NCI-H1694 (cell line): ENCODE data around the gene PCBD2.
"Not testable (repeated sequence)": the region's sequence is repeated elsewhere in the genome, so short reads cannot be mapped to it uniquely, and the experiment has no call there.

ENCODE experiments used
- DNase-seq: peaks from one replicate; lab custom pipeline; 2025; lab: John Stamatoyannopoulos, UW

The PCBD2 gene

DNA sequence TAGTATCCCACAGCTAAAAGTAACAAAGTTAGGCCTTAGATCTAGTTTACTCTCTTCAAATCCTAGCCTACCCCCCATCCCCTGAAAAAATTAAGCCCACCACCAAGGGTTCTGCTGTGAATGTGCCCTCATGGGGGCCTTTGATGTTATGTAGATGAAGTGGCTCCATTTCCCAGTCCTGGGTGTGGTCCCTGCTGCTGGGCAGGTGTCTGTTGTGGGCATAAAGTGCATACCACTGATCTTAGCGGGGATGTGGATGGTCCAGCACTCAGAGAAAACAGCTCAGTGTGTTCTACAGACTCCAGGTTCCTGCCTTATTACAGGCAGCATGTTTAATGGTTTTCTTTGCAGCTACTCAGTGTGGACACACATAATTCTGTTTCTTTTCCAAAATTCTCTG lies 1.9 kb downstream of the PCBD2 start:
- no peak for DNase-seq

DNA sequence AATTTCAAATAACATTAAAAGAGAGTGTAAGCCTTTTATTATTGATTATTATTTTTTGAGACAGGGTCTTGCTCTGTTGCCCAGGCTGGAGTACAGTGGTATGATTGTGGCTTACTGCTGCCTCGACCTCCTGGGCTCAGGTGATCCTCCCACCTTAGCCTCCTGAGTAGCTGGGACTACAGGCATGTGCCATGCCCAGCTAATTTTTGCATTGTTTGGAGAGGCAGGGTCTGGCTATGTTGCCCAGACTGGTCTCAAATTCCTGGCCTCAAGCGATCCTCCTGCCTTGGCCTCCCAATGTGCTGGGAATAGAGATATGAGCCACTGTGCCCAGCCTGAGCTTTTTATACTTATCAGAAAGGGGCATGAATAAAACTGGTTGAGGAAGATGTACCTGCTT lies 5.8 kb downstream of the PCBD2 start:
- not testable (repeated sequence) for DNase-seq

DNA sequence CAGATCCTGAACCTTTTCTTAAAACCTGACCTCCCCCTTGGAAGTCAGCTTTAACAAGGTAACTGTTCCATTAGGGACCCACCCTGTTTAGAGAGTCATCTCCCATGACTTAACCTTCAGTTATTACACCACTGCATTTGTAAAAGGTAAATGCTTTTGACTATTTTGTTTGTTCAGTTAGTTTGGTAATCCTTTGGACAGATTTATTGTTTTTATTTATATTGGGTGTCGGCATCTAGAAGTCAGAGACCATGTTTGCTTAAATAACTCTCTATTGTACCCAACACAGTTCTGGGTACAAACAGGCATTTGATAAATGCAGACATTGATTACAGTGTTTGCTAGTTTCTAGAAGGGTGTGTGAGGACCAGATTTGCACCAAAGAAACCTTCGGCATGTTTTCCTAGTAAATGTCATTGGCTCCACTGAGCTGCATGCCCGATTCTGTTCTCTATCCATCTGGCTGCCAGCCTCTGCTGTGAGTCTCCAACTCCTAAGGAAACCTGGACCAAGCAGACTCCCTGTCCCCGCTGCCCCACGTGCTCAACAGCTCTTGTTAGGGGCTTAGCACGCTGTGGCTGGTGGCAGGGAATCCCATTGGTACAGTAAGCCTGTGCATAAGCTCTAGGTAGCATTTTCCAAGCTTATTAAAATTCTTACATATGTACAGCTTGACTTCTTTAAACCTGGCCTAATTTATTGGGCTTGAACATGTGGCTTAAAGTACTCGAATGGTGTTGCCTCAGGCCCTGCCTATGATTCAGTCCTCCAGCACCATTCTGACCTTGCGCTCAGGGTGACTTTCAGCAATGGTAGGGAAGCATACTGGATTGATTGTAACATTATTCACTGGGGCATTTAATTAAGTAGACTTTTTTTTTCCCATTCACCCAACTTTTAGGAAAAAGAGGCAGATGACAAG lies 6.6 kb downstream of the PCBD2 start:
- DNase-seq = no peak

DNA sequence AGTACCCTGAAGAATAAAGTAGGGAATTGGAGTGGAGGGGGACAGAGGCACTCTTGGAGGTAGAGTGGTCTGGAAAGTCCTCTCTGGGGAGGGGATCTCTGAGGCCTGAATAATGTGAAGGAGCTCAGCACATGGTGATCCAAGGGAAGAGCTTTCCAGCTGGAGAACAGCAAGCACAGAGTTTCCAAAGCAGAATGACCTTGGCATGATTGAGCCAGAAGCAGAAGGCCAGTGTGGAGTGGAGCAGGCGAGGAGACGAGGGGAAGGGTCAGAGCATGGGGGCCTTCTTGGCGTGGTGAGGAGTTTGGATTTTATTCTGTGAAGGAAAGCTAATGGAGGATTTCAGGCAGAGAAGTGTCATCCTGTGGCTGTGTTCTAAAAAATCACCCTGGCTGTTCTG lies 8.3 kb downstream of the PCBD2 start:
- no peak for DNase-seq

DNA sequence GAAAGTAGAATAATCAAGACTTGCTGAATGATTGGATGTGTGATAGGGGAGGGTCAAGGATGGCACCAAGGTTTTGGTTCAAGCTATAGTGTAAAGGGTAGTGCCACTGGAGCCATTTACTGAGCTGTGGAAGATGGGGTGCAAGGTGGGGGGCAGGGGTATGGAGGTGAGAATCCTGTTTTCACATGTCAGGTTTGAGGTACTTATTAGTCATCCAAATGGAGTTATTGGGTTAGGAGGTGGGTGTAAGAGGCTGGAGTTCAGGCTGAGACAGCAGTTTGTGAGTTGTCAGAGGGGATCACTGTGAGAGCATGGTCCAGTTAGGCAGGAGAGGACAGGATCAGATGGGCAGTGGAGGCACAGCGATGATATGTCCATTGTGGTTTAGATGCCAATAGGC lies 8.9 kb downstream of the PCBD2 start:
- DNase-seq = no peak

DNA sequence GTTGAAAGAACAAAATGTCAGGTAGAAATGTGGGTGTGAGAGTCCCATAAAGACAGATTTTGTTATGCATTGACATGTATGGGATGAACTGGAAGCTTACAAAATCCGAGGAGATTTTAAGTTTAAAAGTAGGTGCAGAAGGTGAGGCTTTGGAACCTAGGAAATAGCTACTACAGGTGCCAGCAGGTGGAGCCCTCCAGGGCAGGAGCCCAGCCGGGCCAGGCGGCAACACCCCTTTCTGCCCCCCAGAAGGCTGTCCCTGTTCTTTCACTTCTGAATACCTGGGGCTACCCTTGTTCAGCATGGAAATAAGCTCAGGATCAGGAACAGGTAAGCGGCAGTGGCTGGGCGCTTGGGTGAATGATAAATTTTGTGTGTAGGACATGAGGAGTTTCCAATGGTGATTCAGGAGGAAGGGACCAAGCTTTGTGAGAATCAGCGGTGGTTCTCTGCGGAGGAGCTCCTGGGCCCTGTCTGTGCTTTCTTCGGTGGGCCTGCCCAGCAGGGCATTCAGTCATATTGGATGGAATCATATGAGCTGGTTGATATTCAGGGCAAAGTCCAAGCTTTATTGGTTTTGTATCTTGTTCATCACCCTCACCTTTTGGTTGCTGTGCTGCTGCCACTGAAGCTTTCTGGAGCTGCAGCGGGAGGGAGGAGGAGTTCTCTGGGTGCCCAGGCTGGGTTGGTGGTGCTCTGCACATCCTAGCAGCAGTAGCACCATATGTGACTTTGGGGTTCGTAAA lies 12.3 kb downstream of the PCBD2 start:
- no peak for DNase-seq

DNA sequence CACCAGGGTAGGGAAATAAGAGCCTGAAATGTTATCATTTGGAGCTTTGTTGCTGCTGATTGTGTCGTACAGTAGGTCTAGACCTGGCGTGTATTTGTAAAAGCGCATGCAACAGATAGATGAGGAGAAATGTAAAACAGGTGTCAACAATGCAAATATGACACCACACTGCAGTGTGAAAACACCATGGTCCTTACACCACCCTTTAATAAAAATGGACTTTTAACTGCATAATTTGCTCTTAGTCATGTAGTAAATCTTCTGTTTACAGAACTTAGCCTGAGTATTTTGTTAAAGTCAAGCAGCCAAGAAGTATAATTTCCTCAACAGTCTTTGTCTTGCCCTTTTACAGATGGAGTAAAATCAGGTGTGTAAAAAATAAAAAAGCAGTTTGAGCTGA lies 13.9 kb downstream of the PCBD2 start:
- no peak for DNase-seq

DNA sequence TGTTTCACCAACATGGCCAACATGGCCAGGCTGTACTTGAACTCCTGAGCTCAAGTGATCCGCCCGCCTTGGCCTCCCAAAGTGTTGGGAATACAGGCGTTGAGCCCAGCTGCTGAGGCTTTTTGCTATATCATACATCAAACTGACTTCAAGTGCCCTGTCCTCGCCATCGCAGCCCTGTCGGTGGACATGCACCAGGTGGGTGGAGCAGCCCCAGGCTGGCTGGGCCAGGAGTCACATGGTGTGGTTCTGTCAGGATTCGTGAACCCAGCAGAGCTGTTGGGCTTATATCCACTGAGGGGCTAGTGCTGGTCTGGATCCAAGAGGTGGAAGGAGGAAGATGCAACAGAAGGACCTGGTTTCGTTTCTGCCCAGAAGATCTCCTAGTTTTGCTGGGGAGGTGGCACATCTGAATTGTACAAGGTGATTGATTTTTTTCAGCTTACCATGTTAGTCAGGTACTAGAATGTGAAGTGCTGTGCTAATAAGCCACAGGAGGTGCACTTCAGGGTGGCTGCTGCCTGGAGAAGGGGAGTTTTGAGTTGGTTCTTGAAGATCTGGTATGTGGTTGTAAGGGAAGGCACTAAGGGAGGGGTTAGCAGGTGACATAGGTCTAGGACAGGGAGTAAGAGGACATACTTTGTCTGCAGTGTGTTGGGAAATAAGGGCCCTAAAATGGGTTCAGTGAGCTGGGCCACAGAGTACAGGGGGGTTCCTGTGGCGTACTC lies 16.1 kb downstream of the PCBD2 start:
- DNase-seq = no peak

DNA sequence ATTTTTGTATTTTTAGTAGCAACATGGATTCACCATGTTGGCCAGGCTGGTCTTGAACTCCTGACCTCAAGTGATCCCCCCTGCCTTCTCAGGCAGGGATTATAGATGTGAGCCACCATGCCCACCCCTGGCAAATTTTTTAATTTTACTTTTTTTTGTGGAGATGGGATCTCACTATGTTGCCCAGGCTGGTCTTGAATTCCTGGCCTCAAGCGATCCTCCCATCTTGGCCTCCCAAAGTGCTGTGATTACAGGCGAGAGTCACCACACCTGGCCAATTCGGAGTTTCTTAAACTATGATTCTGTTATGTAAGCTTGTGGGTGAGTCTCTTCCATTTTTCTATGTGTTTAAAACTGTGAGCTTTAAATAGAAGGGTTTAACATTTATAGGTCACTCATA lies 27.6 kb downstream of the PCBD2 start:
- DNase-seq = no peak

DNA sequence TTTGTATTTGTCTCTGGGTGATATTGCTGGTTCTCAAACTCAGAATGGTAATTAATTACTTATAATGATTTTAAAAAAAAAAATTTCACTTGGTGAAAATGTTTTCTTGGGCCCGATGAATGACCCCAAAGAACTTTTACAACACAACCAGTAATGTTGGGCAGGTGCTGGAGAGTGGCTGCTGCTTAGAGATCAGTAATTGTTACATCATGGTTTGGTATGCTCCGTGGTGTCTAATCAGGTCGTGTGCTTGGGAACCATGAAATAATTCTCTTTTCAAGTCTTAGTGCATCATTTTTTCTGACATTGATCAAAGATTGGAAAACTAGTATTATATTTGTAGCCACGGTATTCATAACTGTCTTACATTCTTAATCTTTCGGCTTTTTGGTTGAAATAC lies 29.3 kb downstream of the PCBD2 start:
- no peak for DNase-seq

DNA sequence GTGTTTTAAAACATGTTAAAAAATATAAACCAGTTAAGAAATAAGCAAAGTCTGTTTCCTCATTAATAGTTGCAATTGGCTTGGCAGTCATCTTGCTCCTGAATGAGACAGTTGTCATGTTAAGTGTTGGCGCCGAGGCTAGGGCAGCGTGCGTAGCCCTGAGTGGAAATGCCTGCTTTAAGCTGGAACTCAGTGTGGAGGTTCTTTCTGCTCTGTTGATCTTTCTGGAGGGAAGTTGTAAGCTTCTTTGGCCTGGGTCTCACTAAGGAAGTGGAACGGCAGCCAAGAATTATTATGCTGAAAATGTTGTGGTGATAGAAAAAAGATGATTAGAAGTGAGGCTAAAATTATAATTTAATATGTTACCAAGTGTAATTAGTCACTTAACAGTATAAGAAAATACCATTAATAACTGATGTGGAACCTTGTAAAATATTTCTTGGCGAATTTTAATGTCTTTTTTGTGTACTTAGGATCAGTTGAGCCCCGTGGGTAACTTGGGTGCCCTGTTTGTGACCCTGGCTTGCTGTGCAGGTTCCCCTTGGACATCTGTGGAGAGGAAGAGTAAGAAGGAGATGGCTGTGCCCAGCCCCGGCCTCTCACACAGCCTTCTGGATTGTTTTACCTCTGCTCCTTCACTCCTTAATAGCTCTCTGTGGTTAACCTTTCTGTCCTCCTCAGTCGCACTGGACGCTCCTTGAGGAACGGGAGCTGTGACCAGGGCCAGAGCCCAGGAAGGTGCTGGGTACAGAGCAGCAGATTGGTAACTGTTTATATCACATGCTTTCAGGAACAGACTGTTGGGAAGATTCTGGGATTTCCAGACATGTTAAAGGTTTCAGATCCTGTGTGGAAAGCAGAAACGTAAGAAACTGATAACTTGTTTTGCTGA lies 31.0 kb downstream of the PCBD2 start:
- DNase-seq = no peak

DNA sequence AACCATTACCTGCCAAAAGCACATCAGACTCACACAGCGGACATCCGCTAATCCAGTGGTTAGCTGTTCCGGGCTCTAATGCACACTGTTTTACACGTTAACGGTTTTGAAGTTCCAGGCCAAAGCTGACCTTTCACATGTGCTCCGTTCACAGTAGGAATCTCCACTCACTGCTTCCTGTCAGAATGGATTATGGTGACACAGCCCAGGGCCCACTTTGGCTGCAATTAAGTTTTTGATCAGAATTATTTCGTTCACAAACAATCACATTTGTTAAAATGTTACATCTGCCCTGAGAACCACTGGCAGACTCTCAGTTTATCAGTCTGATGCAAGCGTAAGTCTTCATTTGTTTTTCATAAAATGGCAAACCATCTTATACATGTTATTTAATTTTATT lies 32.6 kb downstream of the PCBD2 start:
- no peak for DNase-seq

DNA sequence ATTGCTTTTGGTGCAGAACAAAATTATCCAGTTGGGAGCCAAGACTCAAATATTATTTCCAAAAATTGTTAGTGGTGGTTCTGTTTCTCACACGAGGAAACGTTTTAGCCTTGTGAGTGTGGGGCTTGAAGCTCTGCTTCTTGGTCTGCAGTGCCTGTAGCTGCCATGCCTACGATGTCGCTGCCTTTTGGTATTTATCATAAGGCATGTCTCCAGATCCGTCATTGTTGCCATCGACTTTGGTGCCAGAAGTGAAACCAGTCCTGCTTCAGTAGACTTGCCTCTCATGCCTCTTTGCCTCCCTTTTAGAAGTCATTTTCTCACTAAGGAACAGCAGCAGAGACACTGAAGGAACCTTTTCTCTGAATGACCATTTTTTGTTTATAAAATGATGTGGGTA lies 33.1 kb downstream of the PCBD2 start:
- no peak for DNase-seq

DNA sequence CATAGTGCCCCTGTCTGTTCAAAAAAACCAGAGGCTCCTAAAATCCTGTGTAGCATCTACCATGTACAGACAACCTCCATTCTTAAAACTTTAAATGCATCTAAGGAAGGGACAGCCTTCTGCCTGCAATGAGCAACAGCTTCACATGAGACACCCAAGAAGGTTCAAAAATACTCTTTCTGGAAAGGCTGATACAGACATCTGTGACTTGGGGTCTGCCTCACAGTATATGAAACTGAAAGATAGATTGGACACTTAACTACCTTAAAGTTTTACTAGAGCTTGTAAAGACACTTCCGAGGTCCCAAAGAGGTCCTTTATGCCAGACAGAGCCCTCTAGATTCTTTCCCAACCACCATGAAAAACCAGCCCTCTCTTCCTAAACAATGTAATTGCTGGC lies 34.6 kb downstream of the PCBD2 start:
- DNase-seq = no peak

DNA sequence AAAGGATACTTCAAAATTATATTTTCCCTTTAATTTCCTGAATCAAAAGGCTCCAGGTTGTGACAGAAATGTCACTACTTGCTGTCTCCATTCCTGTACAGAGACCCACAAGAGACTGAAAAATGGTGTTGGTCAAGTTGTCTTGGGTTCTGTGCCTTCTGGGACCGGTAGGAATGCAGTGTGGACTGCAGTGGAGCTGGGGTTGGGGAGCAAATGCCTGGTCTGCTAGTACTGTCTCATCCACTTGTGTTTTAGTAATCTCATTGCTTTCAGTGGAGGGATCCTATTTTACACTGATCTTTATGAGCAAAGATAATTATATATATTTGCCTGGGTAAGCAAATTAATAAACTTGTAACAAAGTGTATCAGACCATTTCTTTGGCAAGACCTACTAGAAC lies 38.6 kb downstream of the PCBD2 start:
- no peak for DNase-seq

DNA sequence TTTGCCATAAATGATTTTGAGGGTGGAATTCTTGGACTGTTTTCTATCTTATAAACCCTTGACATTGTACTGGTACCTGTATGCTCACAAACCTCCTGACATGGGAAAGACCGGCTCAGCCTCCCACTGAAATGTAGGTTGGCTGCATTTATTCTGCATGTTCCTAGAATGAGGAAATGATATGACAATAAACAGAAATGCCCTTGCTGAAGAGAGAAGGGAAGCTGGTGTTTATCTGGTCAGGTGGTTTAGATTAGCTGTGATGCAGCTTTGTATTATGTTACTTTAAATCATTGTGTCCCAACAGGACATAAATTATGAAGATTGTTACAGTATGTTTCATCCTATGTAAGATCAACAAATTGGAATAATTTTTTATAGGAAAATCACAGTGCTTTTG lies 39.7 kb downstream of the PCBD2 start:
- no peak for DNase-seq

DNA sequence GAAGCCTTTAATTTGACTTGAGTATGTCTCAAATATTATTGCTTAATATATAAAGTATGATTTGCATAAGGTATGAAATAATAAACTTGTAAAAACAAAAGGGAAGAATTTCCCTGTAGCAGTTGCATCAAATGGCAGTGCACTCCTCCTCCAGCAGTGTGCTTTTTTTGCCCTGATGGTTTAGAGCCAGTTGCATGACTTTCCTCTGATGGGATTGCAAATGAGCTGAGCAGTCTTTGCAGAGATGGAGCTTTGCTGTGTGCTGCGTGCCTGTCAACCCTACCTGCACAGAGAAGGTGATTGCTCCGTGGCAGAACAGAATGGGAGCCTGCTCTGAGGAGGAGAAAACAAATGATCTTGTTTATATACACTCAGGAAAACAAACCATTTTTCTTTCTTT lies 40.1 kb downstream of the PCBD2 start:
- no peak for DNase-seq

DNA sequence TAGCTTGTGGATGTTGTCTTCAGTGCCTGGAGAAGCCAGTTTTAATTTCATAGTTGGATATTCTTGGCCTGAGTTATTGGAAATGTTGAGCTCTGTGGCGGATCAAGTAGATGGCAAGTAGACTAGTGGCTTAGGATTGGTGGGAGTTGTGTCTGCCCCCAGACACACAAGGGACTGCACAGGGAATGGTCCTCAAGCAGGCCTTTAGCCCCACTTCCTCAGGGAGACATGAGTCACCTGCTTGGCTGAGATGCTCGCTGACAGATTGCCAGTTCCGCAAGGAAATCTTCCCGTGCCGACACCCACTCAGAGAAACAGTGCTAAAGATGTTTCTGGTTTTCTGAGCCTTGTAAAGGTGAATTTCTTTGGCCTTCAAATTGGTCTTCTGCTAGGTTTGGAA lies 44.0 kb downstream of the PCBD2 start:
- no peak for DNase-seq

DNA sequence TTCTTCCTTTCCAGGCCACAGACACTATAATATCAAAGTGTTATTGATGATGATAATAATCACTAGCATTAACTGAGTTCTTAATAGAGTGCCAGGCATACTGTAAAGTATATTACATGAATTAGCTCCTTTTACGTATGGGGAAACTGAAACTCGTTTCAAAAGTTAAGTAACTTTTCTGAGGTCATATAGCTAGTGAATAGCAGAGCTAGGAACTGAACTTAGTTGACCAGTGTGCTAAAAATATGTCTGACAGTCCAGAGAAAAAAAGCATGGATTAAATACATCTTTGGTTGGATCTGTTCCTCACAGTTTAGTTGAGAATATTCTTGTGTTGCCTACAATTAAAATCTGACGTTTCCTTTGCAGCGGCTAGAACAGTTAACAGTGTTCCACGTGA lies 44.4 kb downstream of the PCBD2 start:
- no peak for DNase-seq

DNA sequence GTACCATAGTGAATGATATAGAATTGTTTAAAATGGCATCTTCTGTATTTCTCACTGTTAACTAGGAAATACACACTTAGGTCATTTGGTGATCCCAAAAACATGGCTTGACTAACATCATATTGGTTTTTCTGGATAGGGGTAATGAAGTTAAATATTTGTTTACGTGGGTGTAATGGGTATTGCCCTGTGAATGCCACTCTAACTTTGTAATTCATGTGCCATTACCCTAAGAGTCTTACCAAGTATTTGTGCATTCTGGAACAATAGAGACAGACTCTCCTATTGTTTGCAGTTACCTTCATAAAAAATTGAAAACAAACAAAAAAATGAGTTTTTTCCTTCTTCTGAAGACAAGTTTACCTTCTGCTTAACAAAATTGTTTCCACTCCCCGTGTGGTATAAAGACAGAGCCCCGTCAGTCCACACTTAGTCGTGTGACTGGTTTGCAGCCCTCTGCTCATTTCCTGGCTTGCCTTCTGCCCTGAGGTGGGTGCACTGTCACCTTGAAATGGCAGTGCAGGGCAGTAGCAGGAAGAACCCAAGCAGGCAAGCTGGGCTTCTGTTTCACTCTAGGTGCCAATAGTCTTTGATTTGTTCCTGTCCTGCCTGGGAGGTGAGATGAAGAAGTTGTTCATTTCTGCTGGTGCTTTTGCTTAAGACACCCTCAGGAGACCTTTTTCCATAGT lies 53.1 kb downstream of the PCBD2 start:
- no peak for DNase-seq

DNA sequence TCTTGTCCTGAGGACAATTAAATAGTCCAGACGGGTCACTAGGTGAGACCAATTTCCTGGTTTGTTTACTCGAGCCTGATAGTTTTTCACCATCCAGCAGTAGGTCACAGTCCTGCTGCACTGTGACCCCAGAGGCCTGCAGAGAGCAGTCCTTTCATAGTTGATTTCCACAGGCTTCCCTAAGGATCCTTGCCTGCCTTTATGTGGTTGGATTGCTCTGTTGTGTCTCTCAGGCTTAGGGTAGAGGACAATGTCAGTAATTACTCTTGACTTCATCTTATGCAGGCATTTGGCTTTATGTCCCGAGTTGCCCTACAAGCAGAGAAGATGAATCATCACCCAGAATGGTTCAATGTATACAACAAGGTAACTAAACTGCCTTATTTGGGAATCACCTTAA lies 53.8 kb downstream of the PCBD2 start:
- DNase-seq = no peak
